K562 (cell line): Measurements from ENCODE around the gene RIOK3. TPM values are rescaled to one million over a fixed set of nuclear protein-coding genes. Genes with fewer than 3 reads are reported as not detected.
A peak's percentile ranks its signal among the peaks of the same experiment; 100 is the strongest.

Experiments
- BRCA1 ChIP-seq, 2 experiments: fragments of 450-650 bp in 1 of 2; sonication (generic) in 1 of 2; formaldehyde crosslinking in 1 of 2; IDR thresholded peaks; 2 replicates each; pipeline versions ENCODE4 v1.5.0 to v1.6.1; 2017 to 2020; ENCODE audit warnings: mild to moderate bottlenecking in 1 of 2, missing genetic modification reagents in 1 of 2
- BRD4 ChIP-seq: fragments of 200-600 bp; sonication (generic); IDR thresholded peaks from 2 replicates; pipeline ENCODE4 v1.6.1; 2017; ENCODE audit warnings: inconsistent platforms
- C11orf30 ChIP-seq: fragments of 450-650 bp; IDR thresholded peaks from 2 replicates; pipeline ENCODE4 v1.6.1; 2016; ENCODE audit warnings: low read depth, mild to moderate bottlenecking
- CHD2 ChIP-seq: IDR thresholded peaks from 2 replicates; pipeline ENCODE4 v1.6.1; 2011; ENCODE audit warnings: low read depth, low read length
- E4F1 ChIP-seq: fragments of 250-450 bp; sonication (Bioruptor Pico); IDR thresholded peaks from 2 replicates; pipeline ENCODE4 v1.5.0; 2021; ENCODE audit warnings: mild to moderate bottlenecking, borderline replicate concordance
- EGR1 ChIP-seq: fragments of 450-650 bp; conservative IDR thresholded peaks from 2 replicates; pipeline ENCODE4 v1.6.1; 2017; ENCODE audit warnings: mild to moderate bottlenecking
- GABPA ChIP-seq: fragments of 200-800 bp; sonication (Bioruptor generic); conservative IDR thresholded peaks from 2 replicates; pipeline ENCODE4 v1.6.1; 2016; ENCODE audit warnings: low read depth, missing genetic modification characterization, missing compliant biosample characterization
- HDAC3 ChIP-seq: fragments of 450-650 bp; IDR thresholded peaks from 2 replicates; pipeline ENCODE4 v1.6.1; 2018; ENCODE audit warnings: borderline replicate concordance, mild to moderate bottlenecking, moderate library complexity; ENCODE audit not compliant: partially characterized antibody
- HOXB6 ChIP-seq: fragments of 250-450 bp; sonication (Bioruptor Pico); IDR thresholded peaks from 2 replicates; pipeline ENCODE4 v1.5.1; 2022; ENCODE audit warnings: mild to moderate bottlenecking, borderline replicate concordance
- MCM5 ChIP-seq: fragments of 450-650 bp; IDR thresholded peaks from 2 replicates; pipeline ENCODE4 v1.6.1; 2016; ENCODE audit warnings: low read depth
- MTA3 ChIP-seq: fragments of 450-650 bp; formaldehyde crosslinking; IDR thresholded peaks from 2 replicates; pipeline ENCODE4 v1.6.1; 2017; ENCODE audit warnings: mild to moderate bottlenecking, borderline replicate concordance
- NKRF ChIP-seq: fragments of 450-650 bp; IDR thresholded peaks from 2 replicates; pipeline ENCODE4 v1.6.1; 2016; ENCODE audit warnings: borderline replicate concordance
- NR1H2 ChIP-seq: sonication (generic); formaldehyde crosslinking; IDR thresholded peaks from 2 replicates; pipeline ENCODE4 v1.4.0; 2020; ENCODE audit warnings: mild to moderate bottlenecking, missing genetic modification reagents
- NR3C1 ChIP-seq: sonication (generic); formaldehyde crosslinking; IDR thresholded peaks from 2 replicates; pipeline ENCODE4 v1.8.1; 2022; ENCODE audit warnings: missing genetic modification reagents
- PHB ChIP-seq: fragments of 250-450 bp; sonication (Bioruptor Pico); IDR thresholded peaks from 2 replicates; pipeline ENCODE4 v1.5.0; 2021
- PHF8 ChIP-seq: fragments of 200-600 bp; sonication (generic); IDR thresholded peaks from 2 replicates; pipeline ENCODE4 v1.6.1; 2012; ENCODE audit warnings: mixed run types, mild to moderate bottlenecking, inconsistent platforms, low read length, moderate library complexity, borderline replicate concordance
- PML ChIP-seq: IDR thresholded peaks from 2 replicates; pipeline ENCODE4 v1.6.1; 2012; ENCODE audit warnings: low read length, inconsistent platforms
- PRPF4 ChIP-seq: fragments of 200-400 bp; formaldehyde crosslinking; IDR thresholded peaks from one replicate; pipeline ENCODE4 v1.6.1; 2017; ENCODE audit warnings: low read length, low read depth, mild to moderate bottlenecking; ENCODE audit not compliant: insufficient read depth, poor library complexity, severe bottlenecking
- PYGO2 ChIP-seq: fragments of 450-650 bp; IDR thresholded peaks from 2 replicates; pipeline ENCODE4 v1.6.1; 2016; ENCODE audit warnings: mild to moderate bottlenecking, missing genetic modification characterization, moderate library complexity, missing compliant biosample characterization
- RHOXF2B ChIP-seq: fragments of 250-450 bp; sonication (Bioruptor Pico); conservative IDR thresholded peaks from 2 replicates; pipeline ENCODE4 v1.5.1; 2021
- STAT5A ChIP-seq: IDR thresholded peaks from 2 replicates; pipeline ENCODE4 v1.6.1; 2012; ENCODE audit warnings: low read length, inconsistent platforms, borderline replicate concordance
- TAF7 ChIP-seq: fragments of 450-650 bp; IDR thresholded peaks from 2 replicates; pipeline ENCODE4 v1.6.1; 2016; ENCODE audit warnings: missing genetic modification characterization, missing compliant biosample characterization
- U2AF1 ChIP-seq: fragments of 200-400 bp; formaldehyde crosslinking; optimal IDR thresholded peaks from 2 replicates; pipeline ENCODE3; 2017; ENCODE audit warnings: mild to moderate bottlenecking, low read depth, low read length, moderate library complexity
- ZNF134 ChIP-seq: fragments of 250-450 bp; sonication (Bioruptor Pico); conservative IDR thresholded peaks from 2 replicates; pipeline ENCODE4 v1.4.0; 2020
- ZNF263 ChIP-seq: sonication (generic); formaldehyde crosslinking; IDR thresholded peaks from 2 replicates; pipeline ENCODE4 v1.8.0; 2022; ENCODE audit warnings: mild to moderate bottlenecking, missing genetic modification reagents, borderline replicate concordance
- ZNF696 ChIP-seq: fragments of 250-450 bp; sonication (Bioruptor Pico); conservative IDR thresholded peaks from 2 replicates; pipeline ENCODE4 v1.4.0; 2020; ENCODE audit warnings: mild to moderate bottlenecking, moderate library complexity
- polyA plus RNA-seq, 8 experiments: library from polyadenylated mRNA; depleted of rRNA in 4 of 8; stranded (reverse) in 5 of 8; unstranded in 3 of 8; fragments of >200 nt; fragmentation: Nextera tagmentation in 2 of 8; fragmentation: Illumina TruSeq in 1 of 8; extraction: Ambion mirVana in 2 of 8; extraction: Trizol in 1 of 8; gene quantifications; 2 replicates each; pipeline versions ENCODE4 v1.2.1 to v1.2.3, GENCODE V29; 2011 to 2014; ENCODE audit warnings: inconsistent platforms in 1 of 8, missing spikeins in 1 of 8
- total RNA-seq, 7 experiments: library from RNA; depleted of rRNA in 6 of 7; stranded (reverse); fragments of >200 nt in 6 of 7; fragmentation: Illumina TruSeq in 2 of 7; extraction: Trizol in 2 of 7; gene quantifications; 2 replicates each; pipeline versions ENCODE4 v1.2.1 to v1.2.3, GENCODE V29; 2011 to 2021; ENCODE audit warnings: low replicate concordance in 1 of 7

The RIOK3 gene
- total and polyA plus RNA-seq, 9 of the 15 experiments (the other 6 are each of a cell fraction or from before 2014, with no cell fraction given) = 21.4 to 89.5 (median 62.9) TPM

- TF ChIP-seq NR1H2 (CRISPR knock-in tag) (no peak), PRPF4 (no peak), PHF8 (peak; percentile 97), CHD2 (no peak), EGR1 (peak; percentile 67), PML (peak; percentile 62; the same call in 1 of the 2 replicates), RHOXF2B (no peak), ZNF696 (CRISPR knock-in tag) (no peak), TAF7 (peak; percentile 83), U2AF1 (no peak), PHB (CRISPR knock-in tag) (no peak; the same call in 1 of the 2 replicates), BRCA1 (IDR thresholded peaks at IDR 0.05) (no peak), BRCA1 (CRISPR knock-in tag; IDR thresholded peaks at IDR 0.05) (no peak), ZNF263 (CRISPR knock-in tag) (no peak; the same call in 1 of the 2 replicates), BRD4 (0 out of 2 replicates have a peak, but pooled peaks have one; percentile 57), ZNF134 (CRISPR knock-in tag) (no peak), HDAC3 (no peak), NR3C1 (no peak), MTA3 (peak; percentile 77; the same call in 1 of the 2 replicates), MCM5 (no peak), STAT5A (no peak), NKRF (peak; percentile 92), HOXB6 (CRISPR knock-in tag) (no peak), C11orf30 (peak; percentile 52), PYGO2 (tag) (no peak), E4F1 (CRISPR knock-in tag) (no peak), GABPA (tag) (peak; percentile 97)
Measured at GRCh38 chr18:23452728-23453679, at the start of gene RIOK3 (continued).
